GM19395 (cell line): Measurements from ENCODE around the gene NR2F6.
A peak's percentile ranks its signal among the peaks of the same experiment; 100 is the strongest.
"Not testable (repeated sequence)": the region's sequence is repeated elsewhere in the genome, so short reads cannot be mapped to it uniquely, and the experiment has no call there.

Source experiments
- ATAC-seq: cut with Tn5 transposase; IDR thresholded peaks from one replicate; pipeline ENCODE4 v1.9.1; 2021; ENCODE audit warnings: mild to moderate bottlenecking, moderate library complexity; ENCODE audit not compliant: unreplicated experiment

The NR2F6 gene

DNA sequence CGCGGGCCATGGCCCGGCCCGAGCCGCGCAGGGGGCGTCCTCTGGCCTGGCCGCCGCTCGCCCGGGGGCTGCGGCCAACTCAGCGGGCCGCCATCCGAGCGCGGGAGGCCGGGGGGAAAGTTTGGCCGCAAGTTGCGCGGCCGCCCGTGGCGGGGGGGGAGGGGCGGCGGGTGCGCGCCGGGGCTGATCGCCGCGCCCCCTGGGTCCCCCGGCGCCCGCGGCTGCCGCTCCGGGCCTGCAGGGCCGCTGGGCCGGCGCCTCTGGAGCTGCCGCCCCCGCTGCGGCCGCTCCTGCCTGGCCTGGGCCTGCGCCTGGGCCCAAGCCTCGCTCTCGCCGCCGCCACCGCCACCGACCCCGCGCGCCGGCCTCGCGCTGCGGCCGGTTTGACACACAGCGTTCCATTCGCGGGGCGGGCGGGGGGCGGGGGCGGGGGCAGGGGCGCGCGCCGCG, at the start of gene NR2F6:
NR2F6 (minus strand) TSS at position 385 of the 450 bp plus-strand sequence. CDS start 699 bp downstream, outside the sequence.
- ATAC-seq: no peak

DNA sequence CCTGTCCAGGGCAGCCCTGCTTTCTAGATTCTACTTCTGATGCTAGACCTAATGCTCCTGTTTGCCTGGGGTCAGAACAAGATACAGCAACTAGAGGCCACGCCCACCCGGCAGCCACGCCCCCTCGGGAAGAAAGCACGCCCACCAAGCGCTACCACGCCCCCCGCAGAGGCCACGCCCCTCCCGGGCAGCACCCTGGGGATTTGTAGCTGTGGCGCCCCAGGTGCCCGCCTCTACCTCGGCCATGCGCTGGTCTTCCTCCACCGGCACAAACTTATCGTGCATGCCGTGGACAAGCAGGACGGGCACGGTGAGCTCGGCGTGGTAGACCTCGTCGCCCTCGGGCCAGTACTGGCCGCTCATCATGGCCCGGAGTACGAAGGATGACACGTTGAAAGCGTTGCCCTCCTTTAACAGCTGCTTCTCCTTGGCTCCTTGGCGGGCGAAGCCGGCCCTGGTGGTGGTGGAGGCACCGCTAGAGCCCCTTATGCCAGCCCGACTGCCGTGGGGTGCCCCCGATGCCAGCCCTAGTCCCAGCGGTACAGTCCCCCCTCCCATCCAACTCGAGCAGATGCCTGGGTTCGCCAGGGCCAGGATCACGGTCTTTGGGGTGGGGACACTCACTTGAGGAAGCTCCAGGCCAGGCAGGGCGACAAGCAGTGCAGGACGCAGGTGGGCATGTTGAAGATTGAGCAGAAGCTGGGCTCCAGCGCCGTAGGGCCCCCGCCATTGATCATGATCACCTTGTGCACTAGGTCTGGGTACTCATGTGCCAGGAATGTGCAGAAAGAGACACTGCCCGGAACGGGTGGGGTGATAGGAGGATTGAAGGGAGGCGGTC, 48.6 kb upstream of the NR2F6 start:
- ATAC-seq: no peak

DNA sequence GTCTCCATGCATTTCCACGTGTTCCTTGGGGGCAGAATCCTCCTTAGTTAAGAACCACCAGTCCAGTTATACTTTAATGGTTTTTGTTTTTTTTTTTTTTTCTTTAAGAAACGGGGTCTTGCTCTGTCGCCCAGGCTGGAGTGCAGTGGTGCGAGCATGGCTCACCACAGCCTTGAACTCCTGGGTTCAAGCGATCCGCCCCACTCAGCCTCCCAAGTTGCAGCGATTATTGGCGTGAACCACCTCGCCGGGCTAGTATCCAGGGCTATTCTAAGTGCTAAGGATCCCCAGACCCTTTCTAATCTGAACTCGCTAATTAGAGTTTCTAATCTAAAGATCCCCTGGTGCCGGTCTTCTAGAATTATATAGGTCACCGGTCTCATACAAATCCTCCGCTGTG, 47.9 kb upstream of the NR2F6 start:
- ATAC-seq: no peak

DNA sequence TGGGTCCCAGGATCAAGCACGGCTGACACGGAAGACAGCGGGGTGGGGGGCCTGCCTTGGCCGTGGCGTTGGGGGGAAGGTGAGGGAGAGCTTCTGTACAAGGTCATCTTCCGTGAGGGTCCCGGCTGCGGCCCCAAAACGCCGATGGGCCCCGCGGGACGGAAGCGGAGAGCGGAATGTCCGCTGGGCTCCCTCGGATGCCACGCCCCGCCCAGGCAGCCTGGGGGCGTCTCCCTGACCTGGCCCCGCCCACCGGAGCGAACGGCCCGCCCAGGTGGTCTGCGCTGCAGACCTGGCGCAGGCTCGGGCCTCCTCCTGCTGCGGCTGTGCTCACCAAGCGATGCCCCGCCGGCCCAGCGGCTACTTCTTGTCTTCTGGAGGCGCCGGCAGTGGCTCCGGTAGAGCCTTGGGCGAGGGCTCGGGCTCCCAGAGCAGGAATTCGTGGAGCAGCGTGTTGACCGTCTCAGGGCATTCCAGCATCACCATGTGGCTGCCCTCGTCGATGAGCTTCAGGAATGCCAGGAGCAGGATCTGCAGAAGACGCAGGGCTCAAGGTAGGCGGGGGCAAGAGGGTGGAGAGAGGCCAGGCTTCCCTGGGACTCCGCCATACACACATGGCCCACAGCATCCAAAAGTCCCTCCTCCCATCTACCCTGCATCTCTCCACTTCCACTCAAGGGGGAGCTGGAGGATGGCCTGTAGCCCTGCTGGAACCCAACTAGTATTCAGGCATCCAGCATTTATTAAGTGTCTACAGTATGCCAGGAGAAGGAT, 46.8 kb upstream of the NR2F6 start:
- ATAC-seq: peak; percentile 88

DNA sequence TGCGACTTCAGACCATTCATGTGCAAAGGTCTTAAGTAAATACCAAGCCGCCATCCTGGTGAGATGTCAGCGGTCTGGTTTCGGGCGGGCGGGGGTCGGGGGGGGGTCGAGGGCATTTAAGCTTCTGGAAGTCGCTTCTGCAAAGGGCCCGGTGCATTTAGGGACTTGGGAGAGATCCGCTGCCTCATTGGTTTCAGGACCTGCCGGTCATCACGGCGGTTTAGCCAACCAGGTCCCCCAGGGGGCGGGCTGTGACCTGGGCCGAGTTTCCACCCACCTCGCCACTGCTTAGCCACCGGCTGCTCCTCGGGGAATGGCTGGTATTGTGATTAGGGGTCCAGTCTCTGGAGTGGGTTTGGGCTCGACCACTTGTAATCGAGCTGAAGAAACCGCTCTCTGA, 43.8 kb upstream of the NR2F6 start:
- no peak for ATAC-seq

DNA sequence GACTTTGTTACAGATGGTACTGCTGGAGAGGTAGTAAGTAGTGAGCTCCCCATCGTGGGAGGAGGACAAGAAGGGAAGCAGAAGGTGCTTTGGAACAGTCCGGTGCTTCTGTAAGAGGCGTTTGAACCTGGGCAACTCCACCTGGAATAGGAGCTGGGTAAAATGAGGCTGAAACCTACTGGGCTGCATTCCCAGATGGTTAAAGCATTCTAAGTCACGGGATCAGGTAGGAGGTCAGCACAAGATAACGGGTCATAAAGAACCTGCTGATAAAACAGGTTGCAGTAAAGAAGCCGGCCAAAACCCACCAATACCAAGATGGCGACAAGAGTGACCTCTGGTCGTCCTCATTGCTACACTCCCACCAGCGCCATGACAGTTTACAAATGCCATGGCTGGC, 41.0 kb upstream of the NR2F6 start:
- no peak for ATAC-seq

DNA sequence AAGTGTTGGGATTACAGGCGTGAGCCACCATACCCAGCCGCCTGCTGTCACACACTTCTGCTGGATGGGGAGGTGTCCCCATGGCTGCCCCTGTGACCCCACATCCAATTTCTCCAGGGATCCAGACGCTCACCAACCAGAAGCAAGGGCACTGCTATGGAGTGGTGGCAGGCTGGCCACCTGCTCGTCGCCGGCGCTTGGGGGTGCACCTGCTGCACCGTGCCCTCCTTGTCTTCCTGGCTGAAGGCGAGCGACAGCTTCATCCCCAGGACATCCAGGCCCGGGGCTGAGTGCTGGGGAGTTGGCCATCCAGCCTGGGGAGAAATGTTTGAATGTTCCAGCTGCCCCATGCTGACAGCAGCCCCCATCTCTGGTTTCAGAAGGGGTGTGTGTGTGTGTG, 40.5 kb upstream of the NR2F6 start:
- no peak for ATAC-seq

DNA sequence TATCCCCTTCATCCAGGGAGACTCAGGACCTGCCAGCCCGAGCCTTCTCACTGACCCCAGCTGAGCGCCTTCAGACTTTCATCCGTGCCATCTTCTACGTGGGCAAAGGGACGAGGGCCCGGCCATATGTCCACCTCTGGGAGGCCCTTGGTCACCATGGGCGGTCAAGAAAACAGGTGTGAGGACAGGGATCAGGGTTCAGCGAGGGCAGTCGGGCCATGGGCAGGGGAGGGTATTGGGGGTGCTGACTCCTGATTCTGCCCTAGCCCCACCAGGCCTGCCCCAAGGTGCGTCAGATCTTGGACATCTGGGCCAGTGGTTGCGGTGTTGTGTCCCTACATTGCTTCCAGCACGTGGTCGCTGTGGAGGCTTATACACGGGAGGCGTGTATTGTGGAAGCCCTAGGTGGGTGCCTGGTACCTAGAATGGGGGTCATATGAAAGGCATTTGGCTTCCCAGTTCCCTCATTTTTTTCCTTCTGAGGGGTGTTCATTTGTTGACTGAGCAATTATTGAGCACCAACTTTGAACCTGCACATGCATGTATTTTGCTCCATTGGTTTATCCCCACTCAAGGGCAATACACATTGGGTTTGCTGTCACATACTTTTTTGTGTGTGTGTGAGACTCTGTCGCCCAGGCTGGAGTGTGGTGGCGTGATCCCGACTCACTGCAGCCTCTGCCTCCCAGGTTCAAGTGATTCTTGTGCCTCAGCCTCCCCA, 39.9 kb upstream of the NR2F6 start:
- ATAC-seq: no peak

DNA sequence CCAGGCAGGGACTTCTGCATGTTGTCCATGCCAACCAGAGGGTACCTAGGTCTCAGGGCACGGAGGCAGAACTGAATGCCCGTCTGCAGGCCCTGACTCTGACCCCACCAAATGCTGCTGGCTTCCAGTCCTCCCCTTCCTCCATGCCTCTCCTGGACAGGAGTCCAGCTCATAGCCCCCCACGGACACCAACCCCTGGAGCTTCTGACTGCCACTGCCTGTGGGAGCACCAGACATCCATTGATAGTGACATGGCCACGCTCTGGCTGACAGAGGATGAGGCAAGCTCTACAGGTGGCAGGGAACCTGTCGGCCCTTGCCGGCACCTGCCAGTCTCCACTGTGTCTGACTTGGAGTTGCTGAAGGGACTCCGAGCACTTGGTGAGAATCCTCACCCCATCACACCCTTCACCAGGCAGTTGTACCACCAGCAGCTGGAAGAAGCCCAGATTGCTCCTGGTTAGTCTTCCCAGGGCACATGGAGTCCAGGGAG, 37.8 kb upstream of the NR2F6 start:
- ATAC-seq: no peak

DNA sequence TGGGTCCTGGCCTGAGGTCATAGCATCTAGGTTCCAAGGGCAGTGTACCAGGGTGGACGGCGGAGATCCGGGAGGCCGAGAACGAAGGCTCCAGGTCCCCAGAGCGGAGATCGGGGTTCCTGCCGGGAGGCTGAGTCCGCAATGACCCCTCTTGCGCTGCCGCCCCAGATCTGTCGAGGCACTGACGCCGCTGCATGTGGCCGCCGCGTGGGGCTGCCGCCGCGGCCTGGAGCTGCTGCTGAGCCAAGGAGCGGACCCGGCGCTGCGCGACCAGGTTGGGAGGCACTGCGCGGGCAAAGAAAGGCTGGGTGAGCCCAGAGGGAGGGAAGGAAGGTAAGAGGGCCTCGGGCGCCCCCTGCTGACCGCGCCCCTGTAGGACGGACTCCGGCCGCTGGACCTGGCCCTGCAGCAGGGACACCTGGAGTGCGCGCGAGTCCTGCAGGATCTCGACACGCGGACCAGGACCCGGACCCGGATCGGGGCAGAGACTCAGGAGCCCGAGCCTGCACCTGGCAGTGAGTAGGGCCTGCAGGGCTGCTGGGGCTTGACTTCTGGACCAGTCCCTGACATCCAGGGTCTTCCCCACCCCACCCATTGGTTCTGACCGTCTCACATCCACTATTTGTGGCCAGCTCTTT, 36.9 kb upstream of the NR2F6 start:
- no peak for ATAC-seq

DNA sequence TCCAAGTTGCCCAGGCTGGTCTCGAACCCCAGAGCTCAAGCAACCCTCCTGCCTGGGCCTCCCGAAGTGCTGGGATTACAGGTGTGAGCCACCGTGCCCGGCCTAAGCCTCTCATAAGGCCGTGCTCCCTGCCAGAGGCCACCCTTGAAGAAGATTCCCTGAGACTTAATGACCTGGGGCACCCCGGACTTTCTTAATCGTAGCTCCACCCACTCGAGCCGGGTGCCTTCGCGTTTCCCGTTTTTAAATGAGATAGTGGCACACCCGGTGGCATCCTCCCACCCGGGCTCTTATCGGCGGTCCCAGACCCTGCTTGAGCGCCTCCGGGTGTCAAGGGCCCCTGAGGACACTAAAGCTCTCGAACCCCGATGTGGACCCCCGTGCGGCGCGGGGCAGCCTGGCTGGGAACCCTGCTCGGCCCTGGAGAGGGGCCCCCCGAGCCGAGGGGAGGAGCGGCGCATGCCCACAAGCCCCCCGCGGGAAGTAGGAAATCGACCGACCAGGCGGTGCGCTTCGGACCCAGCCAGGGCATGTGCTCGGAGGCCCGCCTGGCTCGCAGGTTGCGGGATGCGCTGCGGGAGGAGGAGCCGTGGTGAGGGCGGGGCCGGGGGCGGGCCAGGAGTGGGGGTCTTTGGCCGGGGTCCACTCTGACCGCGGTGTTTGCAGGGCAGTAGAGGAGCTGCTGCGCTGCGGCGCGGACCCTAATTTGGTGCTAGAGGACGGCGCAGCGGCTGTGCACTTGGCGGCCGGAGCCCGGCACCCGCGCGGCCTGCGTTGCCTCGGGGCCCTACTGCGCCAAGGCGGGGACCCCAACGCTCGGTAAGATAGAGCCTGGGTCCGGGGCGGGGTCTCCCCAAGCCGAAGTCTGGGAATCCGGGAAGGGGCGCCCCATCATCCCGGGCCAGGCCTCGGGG, 35.9 kb upstream of the NR2F6 start, which contains the start of gene ANKLE1:
ANKLE1 (plus strand) TSS at position 511 of the 914 bp plus-strand sequence; CDS start at position 531, 20 bp downstream.
- no peak for ATAC-seq

DNA sequence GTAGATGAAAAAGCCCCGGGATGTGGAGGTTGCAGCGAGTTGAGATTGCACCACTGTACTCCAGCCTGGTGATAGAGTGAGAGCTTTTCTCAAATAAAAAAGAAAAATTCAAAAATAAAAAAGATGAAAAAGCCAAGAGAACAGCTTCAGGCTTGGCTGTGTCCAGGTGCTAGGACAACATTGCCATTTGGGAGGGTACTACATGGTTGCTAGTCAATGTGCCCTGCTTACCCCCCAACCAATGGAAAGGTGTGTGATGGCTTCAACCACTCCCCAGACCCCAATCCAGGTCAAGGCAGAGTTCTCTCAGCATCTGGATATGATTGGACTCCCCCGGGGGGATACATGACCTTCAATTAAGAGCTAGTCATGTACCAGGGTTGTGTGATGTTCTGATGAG, 33.7 kb upstream of the NR2F6 start:
- no peak for ATAC-seq

DNA sequence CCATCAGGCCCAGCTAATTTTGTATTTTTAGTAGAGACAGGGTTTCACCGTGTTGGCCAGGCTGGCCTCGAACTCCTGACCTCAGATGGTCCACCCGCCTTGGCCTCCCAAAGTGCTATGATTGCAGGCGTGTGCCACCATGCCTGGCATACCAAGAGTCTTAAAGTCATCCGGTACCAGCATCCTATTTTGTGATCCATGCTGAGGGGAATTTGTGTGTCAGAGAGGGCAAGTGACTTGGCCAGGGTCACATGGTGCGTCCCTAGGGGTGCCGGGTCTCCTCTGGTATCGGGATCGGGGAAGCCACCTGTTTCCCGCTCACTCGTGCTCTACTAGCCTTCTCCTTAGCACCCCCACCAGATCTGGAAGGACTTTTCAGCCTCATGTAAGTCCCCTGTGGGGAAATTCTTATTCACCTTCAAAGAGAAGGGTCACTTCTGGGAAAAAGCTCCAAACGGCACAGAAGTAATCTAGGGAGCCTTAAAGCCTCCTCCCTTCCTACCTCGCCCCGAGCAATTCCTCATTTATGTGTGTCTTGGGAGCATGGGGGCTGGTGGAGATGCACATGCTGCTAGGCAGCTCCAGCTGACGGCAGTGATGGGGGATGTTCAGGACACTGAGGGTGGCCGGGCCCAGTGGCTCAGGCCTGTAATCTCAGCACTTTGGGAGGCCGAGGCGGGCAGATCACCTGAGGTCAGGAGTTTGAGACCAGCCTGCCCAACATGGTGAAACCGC, 29.9 kb upstream of the NR2F6 start:
- no peak for ATAC-seq

DNA sequence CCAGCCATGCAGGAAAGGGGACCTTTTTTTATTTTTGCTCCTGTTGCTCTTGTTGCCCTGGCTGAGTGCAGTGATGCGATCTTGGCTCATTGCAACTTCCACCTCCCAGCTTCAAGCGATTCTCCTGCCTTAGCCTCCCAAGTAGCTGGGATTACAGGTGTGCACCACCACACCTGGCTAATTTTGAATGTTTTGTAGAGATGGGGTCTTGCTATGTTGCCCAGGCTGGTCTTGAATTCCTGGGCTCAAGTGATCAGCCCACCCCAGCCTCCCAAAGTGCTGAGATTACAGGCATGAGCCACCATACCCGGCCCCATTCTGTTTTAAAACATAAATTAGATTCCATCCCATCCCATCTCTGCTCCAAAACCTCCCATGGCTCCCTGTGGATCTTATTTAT, 29.2 kb upstream of the NR2F6 start:
- not testable (repeated sequence) for ATAC-seq

DNA sequence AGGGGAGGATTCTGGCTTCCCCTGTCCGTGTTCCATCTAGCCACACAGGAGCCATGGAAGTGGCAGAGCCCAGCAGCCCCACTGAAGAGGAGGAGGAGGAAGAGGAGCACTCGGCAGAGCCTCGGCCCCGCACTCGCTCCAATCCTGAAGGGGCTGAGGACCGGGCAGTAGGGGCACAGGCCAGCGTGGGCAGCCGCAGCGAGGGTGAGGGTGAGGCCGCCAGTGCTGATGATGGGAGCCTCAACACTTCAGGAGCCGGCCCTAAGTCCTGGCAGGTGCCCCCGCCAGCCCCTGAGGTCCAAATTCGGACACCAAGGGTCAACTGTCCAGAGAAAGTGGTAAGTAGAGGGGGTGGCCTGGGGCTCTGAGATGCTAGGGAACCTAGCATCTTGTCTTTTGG, 23.0 kb upstream of the NR2F6 start:
- no peak for ATAC-seq

DNA sequence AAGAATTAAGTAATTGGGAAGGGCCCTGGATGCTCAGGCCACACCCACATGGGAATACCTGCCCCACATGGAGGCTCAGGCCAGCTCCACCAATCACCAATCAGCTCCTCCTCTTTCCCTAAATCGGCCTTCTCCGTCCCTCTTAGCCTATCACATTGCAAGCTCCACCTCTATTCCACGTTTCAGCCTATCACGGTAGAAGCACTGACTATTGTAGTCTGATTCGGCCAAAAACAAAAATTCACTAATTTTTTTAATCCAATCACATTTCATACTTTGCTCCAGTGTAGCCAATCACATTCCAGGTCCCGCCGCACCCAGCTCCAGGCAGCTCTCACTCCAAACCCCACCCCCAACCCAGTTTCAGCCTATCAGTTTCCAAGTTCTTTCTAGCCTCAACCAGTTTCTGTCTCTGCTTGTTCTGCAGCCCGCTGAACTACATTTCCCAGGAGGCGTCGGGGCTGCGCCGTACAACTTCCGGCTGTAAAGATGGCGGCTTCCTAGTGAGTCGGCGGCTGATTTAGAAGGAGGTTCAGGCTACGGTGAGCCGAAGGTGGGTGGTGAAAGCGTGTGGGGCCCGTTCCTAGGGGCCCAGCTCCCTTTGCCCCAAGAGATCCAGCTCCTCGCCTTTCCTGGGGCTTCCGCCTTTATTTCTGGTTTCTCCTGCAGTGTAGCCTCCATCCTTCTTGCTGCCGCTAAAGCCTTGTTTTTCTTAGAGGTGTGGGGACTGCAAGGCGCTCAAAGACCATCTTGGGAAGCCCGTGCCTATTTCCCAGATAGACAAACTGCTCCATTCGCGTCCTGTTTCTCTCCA, 21.5 kb upstream of the NR2F6 start, which contains the start of gene BABAM1:
BABAM1 (plus strand) TSS at position 469 of the 814 bp plus-strand sequence. CDS start 1,364 bp downstream, outside the sequence.
- ATAC-seq: peak; percentile 92

DNA sequence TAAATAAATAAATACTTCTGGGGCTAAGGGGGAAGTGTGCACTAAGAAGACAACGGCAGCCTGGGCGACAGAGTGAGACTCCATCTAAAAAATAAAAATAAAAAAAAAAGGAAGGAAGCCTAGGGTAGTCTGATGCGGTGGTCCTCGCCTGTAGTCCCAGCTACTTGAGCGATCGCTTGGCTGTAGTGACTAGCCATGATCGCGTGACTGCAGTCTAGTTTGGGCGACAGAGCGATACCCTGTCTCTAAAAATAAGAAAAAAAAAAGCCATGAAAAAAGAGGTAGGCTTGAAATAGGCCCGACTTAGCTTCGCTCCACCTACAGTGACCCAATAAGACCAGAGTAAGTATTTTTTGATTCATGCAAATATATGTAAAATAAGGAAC, 20.9 kb upstream of the NR2F6 start:
- peak; percentile 28 for ATAC-seq

DNA sequence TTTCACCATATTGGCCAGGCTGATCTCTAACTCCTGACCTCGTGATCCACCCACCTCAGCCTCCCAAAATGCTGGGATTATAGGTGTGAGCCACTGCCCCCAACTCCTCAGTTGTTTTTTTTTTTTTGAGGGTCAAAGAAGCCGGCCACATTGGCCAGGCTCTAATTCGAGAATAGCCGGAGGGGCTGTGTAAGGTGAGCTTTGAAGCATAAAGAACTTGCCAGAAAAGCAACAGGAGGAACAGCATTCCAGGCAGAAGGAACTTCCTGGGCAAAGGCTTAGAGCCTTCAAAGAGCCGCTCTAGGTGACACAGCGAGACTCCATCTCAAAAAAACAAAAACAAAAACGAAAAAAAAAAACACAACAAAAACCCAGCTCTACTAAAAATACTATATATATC, 20.3 kb upstream of the NR2F6 start:
- ATAC-seq: no peak
